ENCODE measurements around the gene PROCA1. TPM values are rescaled to one million over a fixed set of nuclear protein-coding genes. Genes with fewer than 3 reads are reported as not detected.

Gene PROCA1
- total and polyA plus RNA-seq, 9 of the 15 experiments (the other 6 are each of a cell fraction or from before 2014, with no cell fraction given), result 0.78 to 16.2 (median 5.6) TPM

- WGBS (ENCODE audit: insufficient coverage, low coverage, missing lambda C conversion rate), result 88% methylated on average over 3 of the region's 3 CpGs
- in situ Hi-C loops (cut with MboI), result no loop called here
- ChIA-PET POLR2A (interaction anchor here (0.5 to 2.8 kb wide), 8 partner anchors 11 to 759 kb away, joined by 3 to 14 read pairs (median 4); partner anchors contain the start of gene PROCA1), CTCF (ENCODE audit: low intra/inter-chr PET ratio) (no interaction called here)
- Histone ChIP-seq H3K79me2 (ENCODE audit: control insufficient read depth, insufficient read depth, low read length) (no peaks in the 10 kb centered on the region), H3K4me3 (no peak overlapping the region), H3K27ac (ENCODE audit: extremely low read depth, low read depth, low read length) (no peak overlapping the region), H3K9ac (ENCODE audit: insufficient read depth in 1 of 2, low read depth in 2 of 2, low read length in 2 of 2) (no peak overlapping the region), H2AFZ (ENCODE audit: low read depth, low read length) (no peak overlapping the region), H3K9me3 (replicated peaks; ENCODE audit: control insufficient read depth, insufficient read depth, low read depth, low read length) (no peaks in the 10 kb centered on the region), H4K20me1 (replicated peaks; ENCODE audit: control insufficient read depth, insufficient read depth, low read length) (no peaks in the 10 kb centered on the region), H3K36me3 (ENCODE audit: control insufficient read depth, insufficient read depth, low read length) (peaks cover 93% of the 10 kb centered on the region), H3K4me2 (ENCODE audit: insufficient read depth, low read length) (no peak overlapping the region), H3K4me1 (replicated peaks in 1 of 2; ENCODE audit: control insufficient read depth in 2 of 2, insufficient read depth in 2 of 2, low read length in 2 of 2) (no peaks in the 10 kb centered on the region), H3K27me3 (ENCODE audit: control insufficient read depth in 2 of 2, insufficient read depth in 2 of 2, low read length in 2 of 2) (no peaks in the 10 kb centered on the region), H3K9me1 (ENCODE audit: control insufficient read depth, insufficient read depth, low read length) (no peaks in the 10 kb centered on the region)
- TF ChIP-seq SRSF9 (IDR thresholded peaks at IDR 0.05; ENCODE audit: borderline replicate concordance, low read depth, low read length) (no peak), CHD1 (IDR thresholded peaks at IDR 0.05; ENCODE audit: low read length) (no peak), RBM25 (IDR thresholded peaks at IDR 0.05; ENCODE audit: low read depth, low read length, severe bottlenecking) (peak; percentile 78), ZNF41 (CRISPR knock-in tag; conservative IDR thresholded peaks at IDR 0.05) (no peak), PCBP2 (IDR thresholded peaks at IDR 0.05; ENCODE audit: low read depth, low read length, poor library complexity, severe bottlenecking) (no peak), HMG20A (CRISPR knock-in tag; conservative IDR thresholded peaks at IDR 0.05) (no peak), BRF1 (IDR thresholded peaks at IDR 0.05; ENCODE audit: borderline replicate concordance, extremely low read depth, insufficient read length) (no peak), ZNF146 (CRISPR knock-in tag; IDR thresholded peaks at IDR 0.05; ENCODE audit: unreplicated experiment) (peak; percentile 92), CBX3 (IDR thresholded peaks at IDR 0.05; ENCODE audit: borderline replicate concordance in 1 of 2, low read length in 2 of 2) (no peak), MED1 (CRISPR knock-in tag; IDR thresholded peaks at IDR 0.05; ENCODE audit: borderline replicate concordance) (no peak), GTF2B (IDR thresholded peaks at IDR 0.05; ENCODE audit: extremely low read depth, insufficient read length) (no peak)
- TF ChIP-seq, protein P1, sequence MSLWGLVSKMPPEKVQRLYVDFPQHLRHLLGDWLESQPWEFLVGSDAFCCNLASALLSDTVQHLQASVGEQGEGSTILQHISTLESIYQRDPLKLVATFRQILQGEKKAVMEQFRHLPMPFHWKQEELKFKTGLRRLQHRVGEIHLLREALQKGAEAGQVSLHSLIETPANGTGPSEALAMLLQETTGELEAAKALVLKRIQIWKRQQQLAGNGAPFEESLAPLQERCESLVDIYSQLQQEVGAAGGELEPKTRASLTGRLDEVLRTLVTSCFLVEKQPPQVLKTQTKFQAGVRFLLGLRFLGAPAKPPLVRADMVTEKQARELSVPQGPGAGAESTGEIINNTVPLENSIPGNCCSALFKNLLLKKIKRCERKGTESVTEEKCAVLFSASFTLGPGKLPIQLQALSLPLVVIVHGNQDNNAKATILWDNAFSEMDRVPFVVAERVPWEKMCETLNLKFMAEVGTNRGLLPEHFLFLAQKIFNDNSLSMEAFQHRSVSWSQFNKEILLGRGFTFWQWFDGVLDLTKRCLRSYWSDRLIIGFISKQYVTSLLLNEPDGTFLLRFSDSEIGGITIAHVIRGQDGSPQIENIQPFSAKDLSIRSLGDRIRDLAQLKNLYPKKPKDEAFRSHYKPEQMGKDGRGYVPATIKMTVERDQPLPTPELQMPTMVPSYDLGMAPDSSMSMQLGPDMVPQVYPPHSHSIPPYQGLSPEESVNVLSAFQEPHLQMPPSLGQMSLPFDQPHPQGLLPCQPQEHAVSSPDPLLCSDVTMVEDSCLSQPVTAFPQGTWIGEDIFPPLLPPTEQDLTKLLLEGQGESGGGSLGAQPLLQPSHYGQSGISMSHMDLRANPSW (CRISPR knock-in tag; IDR thresholded peaks at IDR 0.05), result no peak
- ATAC-seq (no peak), FAIRE-seq (no peak), DNase-seq (ENCODE audit: extremely low read depth in 1 of 4, low spot score in 3 of 4) (no peak)
- intact Hi-C loops (cut with micrococcal nuclease), result no loop called here
- BruUV-seq (replicated peaks), result no TSS peak
Observed at GRCh38 chr17:28689011-28689410, 22.7 kb downstream of the PROCA1 start.
